Measurements from ENCODE around the gene PDGFA.

Gene PDGFA

GRCh38 chr7:516606-517456, 2.8 kb downstream of the PDGFA start:
- no peak for DNase-seq

DNA sequence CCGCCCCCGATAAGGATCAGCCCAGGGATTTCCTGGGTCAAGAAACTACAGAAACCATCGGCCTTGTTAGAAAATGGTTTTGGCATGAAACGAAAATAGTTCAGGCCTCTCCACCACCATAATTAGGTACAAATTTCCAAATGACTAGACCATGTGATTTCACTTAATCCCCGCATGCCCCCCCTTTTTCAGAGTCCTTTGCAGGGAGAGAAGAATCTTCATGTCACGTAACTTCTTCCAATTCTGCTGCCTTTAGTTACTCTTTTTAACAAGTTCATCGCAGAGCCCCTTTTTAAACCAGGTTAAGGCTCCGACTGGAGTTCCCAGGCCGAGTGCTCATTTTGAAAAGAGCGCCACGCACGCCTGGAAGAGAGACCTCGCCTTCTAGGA, 3.4 kb downstream of the PDGFA start:
- no peak for DNase-seq

GRCh38 chr7:515628-516027, 4.0 kb downstream of the PDGFA start:
- no peak for DNase-seq

GRCh38 chr7:514651-515598, 4.7 kb downstream of the PDGFA start:
- DNase-seq = no peak

- DNase-seq = no peak
These were observed 5.4 kb downstream of the PDGFA start for GRCh38 chr7:514242-514641.

- no peak for DNase-seq
These were observed 6.0 kb downstream of the PDGFA start for GRCh38 chr7:513521-514166.

GRCh38 chr7:512541-513311, 6.9 kb downstream of the PDGFA start:
- no peak for DNase-seq

GRCh38 chr7:512146-512510, 7.5 kb downstream of the PDGFA start:
- no peak for DNase-seq

- no peak for DNase-seq
These were observed 8.0 kb downstream of the PDGFA start for GRCh38 chr7:511476-512145.

GRCh38 chr7:510782-511281, 8.8 kb downstream of the PDGFA start:
- no peak for DNase-seq

DNA sequence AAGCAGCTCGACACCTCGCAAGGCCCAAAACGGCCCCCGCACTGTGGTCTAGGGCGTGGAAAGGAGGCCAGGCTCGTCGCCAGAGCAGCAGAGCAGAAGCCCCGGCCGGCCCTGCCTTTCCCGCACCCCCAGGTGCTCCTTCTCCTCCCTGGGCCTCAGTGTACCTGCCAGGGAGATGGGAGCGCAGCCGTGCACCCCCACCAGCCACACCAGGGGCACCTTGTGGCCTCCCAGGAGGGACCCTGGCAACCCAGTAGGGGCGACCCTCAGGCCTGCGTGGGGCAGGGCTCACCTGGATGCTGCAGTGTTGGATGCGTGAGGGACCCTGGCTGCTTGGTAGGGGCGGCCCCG, 9.5 kb downstream of the PDGFA start:
- DNase-seq = no peak

DNA sequence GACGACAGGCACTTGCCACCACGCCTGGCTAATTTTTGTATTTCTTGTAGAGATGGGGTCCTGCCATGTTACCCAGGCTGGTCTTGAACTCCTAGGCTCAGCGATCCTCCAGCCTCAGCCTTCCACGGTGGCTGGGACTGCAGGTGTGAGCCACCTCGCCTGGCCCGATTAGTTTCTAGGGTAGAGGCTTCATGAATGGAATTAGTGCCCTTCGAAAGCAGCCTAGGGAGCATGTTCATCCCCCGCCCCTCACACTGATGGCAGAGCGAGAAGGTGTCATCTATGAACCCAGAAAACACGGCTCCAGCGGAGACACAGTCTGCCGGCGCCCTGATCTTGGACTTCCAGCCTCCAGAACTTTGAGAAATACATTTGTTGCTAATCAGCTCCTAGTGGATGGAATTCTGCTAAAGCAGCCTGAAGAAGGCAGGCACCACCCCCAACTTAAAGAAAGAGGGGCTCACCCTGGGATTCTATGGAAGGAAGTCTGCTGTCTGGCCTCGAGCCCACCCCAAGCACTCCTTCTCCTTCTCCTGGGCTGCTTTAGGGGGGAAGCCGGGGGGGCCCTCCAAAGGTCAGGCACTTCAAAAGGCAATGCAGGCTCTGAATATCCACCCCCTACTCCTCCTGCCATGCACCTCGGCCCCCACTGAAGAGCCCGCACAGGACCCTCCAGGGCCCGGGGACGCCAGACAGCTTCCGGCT, 10.1 kb downstream of the PDGFA start:
- DNase-seq = no peak

DNA sequence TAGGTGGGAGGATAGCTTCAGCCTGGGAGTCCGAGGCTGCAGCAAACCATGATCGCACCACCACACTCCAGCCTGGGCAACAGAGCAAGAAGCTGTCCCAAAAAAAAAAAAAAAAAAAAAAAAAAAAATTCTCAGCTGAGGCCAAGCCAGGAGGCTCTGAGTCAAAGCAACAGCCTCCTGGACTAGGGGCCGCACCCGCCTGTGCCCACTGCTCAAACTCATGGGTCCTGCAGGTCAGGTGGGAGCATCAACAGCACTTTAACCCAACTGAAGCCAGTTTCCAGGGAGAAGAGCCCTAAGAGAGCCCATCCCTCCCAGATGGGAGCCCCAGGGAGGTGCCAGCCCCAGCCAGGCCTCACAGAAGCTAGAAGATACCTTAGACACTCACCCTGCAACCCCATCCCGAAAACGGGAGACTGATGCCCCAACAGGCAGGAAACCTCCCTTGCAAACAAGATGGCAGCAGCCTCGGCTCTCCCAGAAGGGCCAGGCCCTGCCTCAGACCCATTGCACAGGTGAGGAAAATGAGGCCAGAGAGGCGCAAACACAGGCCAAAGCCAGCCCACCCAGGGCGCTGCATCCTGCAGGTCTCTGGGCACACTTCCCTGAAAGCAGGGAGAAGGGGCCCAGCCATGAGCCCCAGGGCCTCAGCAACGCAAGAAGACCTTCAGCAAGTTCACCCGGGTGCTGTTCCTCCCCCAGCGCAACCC, 11.0 kb downstream of the PDGFA start:
- no peak for DNase-seq

GRCh38 chr7:507623-508300, 11.9 kb downstream of the PDGFA start:
- DNase-seq = no peak

DNA sequence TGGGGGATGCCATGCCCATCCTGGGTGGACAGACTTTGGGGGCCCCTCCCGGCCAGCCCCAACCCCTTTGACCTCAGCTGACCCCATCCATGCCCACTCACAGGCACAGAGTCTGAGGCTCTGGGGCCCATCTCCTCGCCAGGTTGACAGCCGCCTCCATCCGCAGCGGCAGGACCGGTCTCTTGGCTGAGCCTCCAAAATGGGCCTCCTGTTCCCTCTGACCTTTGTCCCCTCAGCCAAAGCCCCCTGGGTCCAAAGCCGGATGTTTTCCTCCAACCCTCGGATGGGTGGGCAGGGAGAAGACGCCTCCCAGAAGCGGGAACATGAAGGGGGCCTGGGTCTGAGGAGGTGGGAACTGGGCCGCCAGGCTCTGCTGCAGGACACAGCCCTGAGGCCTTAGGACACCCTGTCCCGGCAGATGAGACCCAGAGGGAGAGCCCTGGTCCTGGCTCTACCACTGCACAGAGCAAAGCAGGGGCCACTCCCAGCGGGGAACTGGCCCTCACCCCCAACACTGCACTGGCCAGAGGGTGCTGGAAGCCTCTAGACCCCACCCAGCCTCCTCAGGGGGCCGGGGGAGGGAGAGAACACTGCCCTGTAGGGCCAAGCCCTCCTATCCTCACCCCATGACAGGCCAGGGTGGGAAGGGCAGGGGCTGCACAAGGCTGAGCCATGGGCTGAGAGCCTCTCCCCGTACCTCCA, 12.6 kb downstream of the PDGFA start:
- no peak for DNase-seq

DNA sequence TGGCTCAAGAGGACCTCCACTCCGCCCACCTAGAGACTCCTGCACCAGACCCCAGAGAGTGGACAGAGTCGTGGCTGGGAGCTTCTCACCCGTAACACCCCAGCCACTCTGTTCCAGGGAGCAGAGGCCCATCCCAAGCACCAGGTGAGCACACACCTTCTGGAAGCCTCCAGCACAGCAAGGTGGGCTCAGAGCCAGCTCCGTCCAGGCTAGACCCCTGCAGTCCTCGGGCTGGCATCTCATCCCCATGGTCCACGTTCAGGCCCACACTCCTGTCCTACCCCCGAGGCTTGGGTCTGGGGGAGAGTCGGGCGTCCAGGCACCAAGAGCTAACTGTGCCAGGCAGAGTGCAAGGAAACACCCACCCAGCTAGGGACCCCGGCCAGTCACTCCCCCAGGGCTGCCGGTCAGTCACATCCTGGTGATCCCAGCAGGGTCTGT, 13.2 kb downstream of the PDGFA start:
- no peak for DNase-seq

GRCh38 chr7:505171-505570, 14.5 kb downstream of the PDGFA start:
- DNase-seq = no peak

- DNase-seq = no peak
These were observed 15.2 kb downstream of the PDGFA start for GRCh38 chr7:504221-505111.

Data from effector CD8-positive, alpha-beta T cell (primary cell).